Dedifferentiated amniotic fluid mesenchymal stem cell (primary cell): Measurements from ENCODE around the gene DNPEP.
"Not testable (repeated sequence)": the region's sequence is repeated elsewhere in the genome, so short reads cannot be mapped to it uniquely, and the experiment has no call there.

ENCODE experiments used
- DNase-seq: peaks from one replicate; pipeline ENCODE4 v3.0.0-alpha.2; 2016; ENCODE audit errors: extremely low spot score

The DNPEP gene

GRCh38 chr2:219401606-219402005, 13.9 kb upstream of the DNPEP start:
- DNase-seq, result no peak

- DNase-seq, result no peak
Observed at GRCh38 chr2:219400562-219400961, 12.8 kb upstream of the DNPEP start.

DNA sequence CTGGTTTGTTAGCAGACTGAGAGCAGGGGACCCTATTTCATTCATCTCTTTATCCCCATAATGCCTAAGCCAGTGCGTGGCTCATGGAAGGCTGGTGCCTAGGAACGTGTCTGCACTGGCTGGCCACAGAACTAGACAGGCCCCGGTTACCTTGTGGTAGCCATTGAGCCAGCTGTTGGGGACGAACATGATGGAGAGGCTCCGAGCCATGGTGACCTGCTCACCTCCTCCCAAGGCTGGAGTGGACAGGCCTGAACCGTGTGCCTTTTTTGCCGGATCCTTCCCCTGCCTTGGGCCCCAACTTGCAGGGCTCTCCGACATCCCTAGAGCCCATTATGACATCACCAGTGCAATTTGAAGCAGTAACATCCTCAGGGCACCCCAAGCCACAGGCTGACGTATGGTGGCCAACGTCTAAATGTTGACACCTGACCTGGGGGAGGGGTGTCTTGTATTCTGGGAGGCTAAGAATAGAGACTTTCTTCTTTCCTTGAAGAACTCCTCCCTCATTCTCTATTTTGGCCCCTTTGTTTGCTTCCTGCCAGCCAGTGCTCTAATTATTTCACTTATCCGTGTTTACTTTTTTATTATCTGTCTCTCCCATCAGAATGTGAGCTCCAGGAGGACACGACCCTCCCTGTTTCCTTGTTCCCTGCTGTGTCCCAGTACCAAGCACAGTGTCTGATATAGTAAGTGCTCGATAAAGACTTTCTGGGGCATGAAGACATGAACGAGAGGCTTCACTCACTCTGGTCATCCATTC, 12.2 kb upstream of the DNPEP start:
- DNase-seq, result no peak

- DNase-seq, result no peak
Observed at GRCh38 chr2:219398721-219399363, 11.1 kb upstream of the DNPEP start.

DNA sequence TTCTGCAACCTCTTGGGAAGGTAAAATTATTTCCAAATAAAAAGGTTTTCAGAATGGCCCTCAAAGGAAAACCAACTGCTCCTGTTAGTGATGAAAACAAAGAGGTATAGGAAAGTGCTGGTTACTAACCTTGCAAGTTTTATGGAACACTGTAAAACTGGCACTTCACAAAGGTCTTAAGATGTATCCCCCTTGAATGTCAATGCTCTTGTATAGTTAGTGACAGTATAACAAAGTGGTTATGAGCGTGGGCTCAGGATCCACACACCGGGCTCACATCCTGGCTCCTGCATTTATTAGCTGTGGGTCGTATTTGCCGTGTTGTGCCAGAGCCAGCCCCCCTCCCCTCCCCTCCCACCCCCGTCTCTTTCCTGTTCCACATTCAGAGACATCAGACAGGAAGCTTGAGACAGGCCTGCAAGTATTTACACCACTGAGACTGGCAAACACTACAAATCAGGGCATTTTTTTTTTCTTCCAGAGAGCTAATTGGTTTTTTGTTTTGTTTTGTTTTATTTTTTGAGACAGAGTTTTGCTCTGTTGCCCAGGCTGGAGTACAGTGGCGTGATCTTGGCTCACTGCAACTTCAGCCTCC, 9.2 kb upstream of the DNPEP start:
- no peak for DNase-seq

DNA sequence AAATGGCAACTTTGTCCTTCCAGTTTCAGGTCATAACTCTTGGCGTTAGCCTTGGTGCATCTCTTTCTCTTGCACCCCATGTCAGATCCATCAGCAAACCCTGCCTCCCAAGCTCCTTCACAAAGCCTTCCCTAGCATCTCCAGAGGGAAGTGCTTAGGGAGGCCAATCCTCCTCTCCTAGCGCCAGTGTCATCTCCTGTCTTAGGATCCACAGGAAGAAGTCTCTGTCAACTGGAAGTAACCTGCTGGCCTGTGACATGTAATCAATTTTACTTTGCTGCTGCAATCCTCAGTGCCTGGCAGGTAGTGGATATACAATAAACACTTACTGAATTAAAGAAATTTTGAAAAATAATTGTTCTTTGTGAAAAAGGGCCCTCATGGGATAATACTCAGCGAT, 7.9 kb upstream of the DNPEP start:
- DNase-seq, result no peak

DNA sequence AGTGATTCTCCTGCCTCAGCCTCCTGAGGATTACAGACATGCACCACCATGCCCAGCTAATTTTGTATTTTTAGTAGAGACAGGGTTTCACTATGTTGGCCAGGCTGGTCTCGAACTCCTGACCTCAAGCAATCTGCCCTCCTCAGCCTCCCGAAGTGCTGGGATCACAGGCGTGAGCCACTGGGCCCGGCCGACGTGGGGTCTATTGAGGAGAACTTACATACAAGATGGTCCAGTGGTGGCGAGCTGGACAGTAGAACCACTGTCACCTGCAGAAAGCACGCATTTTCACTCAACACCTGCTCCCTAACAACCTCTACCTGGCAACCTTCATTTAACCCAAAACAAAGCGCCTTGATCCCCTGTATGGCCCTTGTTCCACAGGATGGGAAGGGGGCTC, 7.3 kb upstream of the DNPEP start:
- not testable (repeated sequence) for DNase-seq

GRCh38 chr2:219392754-219393153, 5.0 kb upstream of the DNPEP start:
- DNase-seq, result no peak

DNA sequence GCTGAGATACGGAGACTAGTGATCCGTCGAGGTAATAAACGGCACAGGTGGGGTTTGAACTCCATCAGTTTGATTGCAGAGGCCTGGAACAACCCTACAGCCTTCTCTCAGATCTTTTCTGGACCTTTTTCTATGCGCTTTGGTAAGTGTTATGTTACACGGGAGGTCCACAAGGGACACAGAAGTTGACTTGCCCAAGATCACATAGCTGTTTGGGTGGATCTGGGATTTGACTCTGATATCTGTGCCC, 1.1 kb upstream of the DNPEP start:
- DNase-seq, result no peak

- DNase-seq, result peak; percentile 96
Observed at GRCh38 chr2:219388121-219388906, 602 bp upstream of the DNPEP start.

DNA sequence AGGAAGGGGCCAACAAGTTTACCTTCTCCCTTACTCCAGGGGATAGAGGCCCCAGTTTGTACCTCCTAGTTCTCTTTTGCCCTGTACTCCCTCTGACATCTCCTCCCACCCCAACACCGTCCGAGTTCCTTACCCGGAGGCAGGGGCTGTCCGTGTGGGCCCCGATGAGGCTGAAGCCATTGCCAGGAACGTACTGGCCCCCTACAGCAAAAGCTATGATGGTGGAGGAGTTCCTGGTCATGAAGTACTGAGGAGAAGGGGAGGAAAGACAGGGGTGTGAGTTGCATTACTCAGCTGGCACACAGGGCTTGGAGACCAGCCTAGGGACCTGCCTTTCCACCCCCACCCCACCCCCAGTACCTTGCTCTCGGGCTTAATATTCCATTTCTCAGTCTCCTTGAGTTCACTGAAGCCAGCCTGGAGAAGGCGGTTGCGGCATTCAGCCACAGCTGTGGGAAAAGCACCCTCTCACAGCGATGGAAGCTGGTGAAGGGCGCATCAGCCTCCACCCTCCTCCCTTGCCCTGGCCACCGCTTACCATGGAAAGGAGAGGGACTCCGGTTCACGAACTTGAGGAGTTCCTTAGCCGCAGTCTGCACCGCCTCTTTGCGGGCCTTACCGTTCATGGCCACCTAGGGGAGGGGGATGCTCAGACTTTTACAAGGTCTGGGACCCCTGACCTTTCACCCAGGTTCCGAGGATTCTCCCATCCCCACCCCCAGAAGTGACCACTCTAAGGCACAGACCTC, 1.0 kb downstream of the DNPEP start:
- DNase-seq, result no peak

- DNase-seq, result no peak
Observed at GRCh38 chr2:219385958-219386520, 1.7 kb downstream of the DNPEP start.

DNA sequence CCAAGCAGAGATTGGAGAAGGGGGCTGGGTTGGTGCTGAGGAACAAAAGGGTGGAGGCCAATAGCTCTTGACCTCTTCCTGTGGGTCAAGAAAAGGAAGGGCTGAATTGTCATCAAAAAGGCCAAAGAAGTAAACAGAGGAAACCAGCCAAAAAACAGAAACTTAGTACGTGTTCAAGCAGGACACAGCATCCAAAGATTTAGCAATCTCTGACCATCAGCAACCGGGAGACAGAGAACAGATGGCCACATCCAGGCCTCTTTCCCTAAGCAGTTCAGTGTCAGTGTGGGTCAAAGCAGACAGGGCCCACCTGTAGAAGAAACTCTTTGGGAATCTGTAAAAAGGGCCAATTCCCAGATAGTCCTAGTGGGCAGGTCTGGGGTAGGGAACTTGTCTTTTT, 2.9 kb downstream of the DNPEP start:
- DNase-seq, result no peak

DNA sequence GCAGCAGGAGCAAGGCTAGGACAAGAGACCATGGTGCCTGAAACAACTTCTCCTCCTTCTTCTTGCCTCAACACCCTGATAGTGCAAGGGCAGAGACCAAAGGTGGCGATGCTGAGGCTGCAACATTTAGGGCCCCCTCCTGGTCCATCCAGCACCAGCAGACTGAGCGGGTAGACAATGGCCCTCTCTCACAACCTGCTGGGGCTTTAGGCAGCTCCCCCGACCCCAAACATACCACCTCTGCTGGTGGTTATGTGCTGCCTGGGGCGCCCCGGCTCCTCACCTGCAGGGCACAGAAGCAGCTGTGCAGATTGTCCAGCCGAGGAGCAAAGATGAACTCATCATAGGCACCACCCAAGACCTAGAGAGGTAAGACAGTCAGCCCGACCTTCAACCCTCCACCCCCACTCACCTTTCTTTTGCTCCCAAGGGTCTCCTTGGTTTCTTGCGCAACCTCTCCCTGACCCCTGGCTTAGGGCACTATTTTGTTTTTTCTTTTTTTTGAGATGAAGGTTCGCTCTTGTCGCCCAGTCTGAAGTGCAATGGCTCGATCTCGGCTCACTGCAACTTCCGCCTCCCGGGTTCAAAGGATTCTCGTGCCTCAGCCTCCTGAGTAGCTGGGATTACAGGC, 3.5 kb downstream of the DNPEP start:
- DNase-seq, result no peak

- DNase-seq, result no peak
Observed at GRCh38 chr2:219381448-219381847, 6.3 kb downstream of the DNPEP start.

DNA sequence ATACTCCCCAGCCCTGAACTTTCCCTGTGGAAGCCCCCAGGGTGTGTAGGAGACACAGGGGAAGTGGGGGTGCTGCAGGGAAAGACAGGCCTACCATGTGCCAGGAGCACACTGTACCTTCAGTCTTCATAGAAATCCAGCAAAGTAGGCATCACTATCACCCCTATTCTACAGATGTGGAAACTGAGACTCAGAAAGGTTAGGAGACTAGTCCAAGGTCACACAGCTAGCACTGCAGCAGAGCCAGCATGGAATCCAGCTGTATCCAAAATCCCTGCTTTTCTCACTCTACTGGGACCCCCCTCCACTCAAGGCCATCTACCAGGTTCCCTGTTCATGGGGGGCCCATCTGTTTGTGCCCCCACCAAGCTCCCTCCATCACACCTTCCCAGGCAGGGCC, 6.8 kb downstream of the DNPEP start:
- no peak for DNase-seq

- no peak for DNase-seq
Observed at GRCh38 chr2:219378163-219378851, 9.4 kb downstream of the DNPEP start.

- peak; percentile 56 for DNase-seq
Observed at GRCh38 chr2:219369447-219369861, 18.3 kb downstream of the DNPEP start.

- peak; percentile 84 for DNase-seq
Observed at GRCh38 chr2:219368690-219369191, 19.0 kb downstream of the DNPEP start.

DNA sequence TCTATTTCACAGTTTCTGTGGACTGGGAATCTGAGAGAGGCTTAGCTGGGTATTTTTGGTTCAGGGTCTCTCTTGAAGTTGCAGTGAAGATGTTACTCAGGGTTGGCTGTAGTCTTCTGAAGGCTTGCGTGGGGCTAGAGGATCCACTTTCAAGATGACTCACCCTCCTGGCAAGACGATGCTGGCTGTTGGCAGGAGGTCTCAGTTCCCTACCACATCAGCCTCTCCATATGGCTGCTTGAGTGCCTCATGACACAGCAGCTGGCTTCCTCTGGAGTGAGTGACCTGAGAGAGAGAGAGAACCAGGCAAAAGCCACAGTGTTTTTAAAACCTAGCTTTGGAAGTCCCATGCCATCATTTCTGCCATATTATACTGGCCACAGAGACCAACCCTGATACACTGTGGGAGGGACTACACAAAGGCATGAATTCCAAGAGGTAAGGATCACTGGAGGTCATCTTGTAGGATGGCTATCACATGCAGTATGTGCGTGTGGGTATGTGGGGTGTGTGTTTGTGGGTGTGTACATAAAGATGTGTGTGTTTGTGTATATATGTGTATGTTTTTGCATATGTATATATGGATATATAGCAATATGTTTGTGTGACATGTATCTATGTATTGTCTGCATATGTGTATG, 25.1 kb downstream of the DNPEP start:
- peak; percentile 96 for DNase-seq
